GM12891 (cell line): Measurements from ENCODE around the gene NR2F1-AS1.

ENCODE experiments used
- POLR2A ChIP-seq: IDR thresholded peaks from 2 replicates; pipeline ENCODE4 v1.6.1; 2011; ENCODE audit warnings: low read depth, low read length, control low read depth
- POLR2AphosphoS5 ChIP-seq: IDR thresholded peaks from 2 replicates; pipeline ENCODE4 v1.6.1; 2011; ENCODE audit warnings: low read depth, low read length, control low read depth
- SPI1 ChIP-seq: IDR thresholded peaks from 2 replicates; pipeline ENCODE4 v1.6.1; 2011; ENCODE audit warnings: low read depth, low read length, control low read depth

- TF ChIP-seq POLR2A (no peak), SPI1 (no peak), POLR2AphosphoS5 (no peak)
Observed at GRCh38 chr5:93577854-93578812, 2.9 kb downstream of the NR2F1-AS1 start.
